Activated T-helper 1 cell treated with anti-CD3 and anti-CD28 coated beads, Interleukin-12 subunit alpha, Interleukin-12 subunit beta, Interleukin-2, Interleukin-4 antibody, amounts not matched to agents 30 ng/mL and 10 ng/mL and 1 ng/mL, durations not matched to agents 14 hours and 24 hours and 36 hours (primary cell): ENCODE measurements around the gene OGFOD2. TPM values are rescaled to one million over a fixed set of nuclear protein-coding genes. Genes with fewer than 3 reads are reported as not detected.

ENCODE experiments used
- total RNA-seq: library from RNA; stranded (reverse); gene quantifications from 2 replicates; pipeline ENCODE4 v1.2.3, GENCODE V29; 2022

OGFOD2 gene
- total RNA-seq, 1 donor from 2014 or later = 22.1 TPM

Other genes with a start within 250 kb of the OGFOD2 start
- 7.6 and 8.6 TPM in 2 replicates for gene HCAR1, start 244.4 kb upstream of the OGFOD2 start, total RNA-seq
- 87.6 and 88.7 TPM in 2 replicates for gene DENR, start 222.4 kb upstream of the OGFOD2 start, total RNA-seq
- gene CCDC62, start 200.7 kb upstream of the OGFOD2 start, total RNA-seq = 0.93 and 1.3 TPM in 2 replicates
- gene HIP1R, start 139.8 kb upstream of the OGFOD2 start, total RNA-seq = 26.6 and 29.5 TPM in 2 replicates
- gene VPS37B, start 79.1 kb upstream of the OGFOD2 start, total RNA-seq = 12.7 and 14.3 TPM in 2 replicates
- gene ABCB9, start 8.8 kb upstream of the OGFOD2 start, total RNA-seq = 3.8 and 4.4 TPM in 2 replicates
- gene ARL6IP4, start 5.4 kb downstream of the OGFOD2 start, total RNA-seq = 154 and 155 TPM in 2 replicates
- 22.3 and 25.5 TPM in 2 replicates for gene PITPNM2, start 175.8 kb downstream of the OGFOD2 start, total RNA-seq